HepG2 (cell line): ENCODE measurements around the gene CH25H. TPM values are rescaled to one million over a fixed set of nuclear protein-coding genes. Genes with fewer than 3 reads are reported as not detected.

Experiments used
- ASH2L ChIP-seq: fragments of 300-600, 200-600 bp; sonication (generic); IDR thresholded peaks from 2 replicates; pipeline ENCODE4 v1.7.0; 2017; ENCODE audit warnings: low read depth, mild to moderate bottlenecking, moderate library complexity, mixed read lengths, low read length; ENCODE audit not compliant: insufficient read length
- BCL3 ChIP-seq: sonication (generic); formaldehyde crosslinking; IDR thresholded peaks from 2 replicates; pipeline ENCODE4 v1.5.1; 2020; ENCODE audit warnings: mild to moderate bottlenecking, missing genetic modification reagents, moderate library complexity
- CCDC6 ChIP-seq: sonication (generic); formaldehyde crosslinking; IDR thresholded peaks from 2 replicates; pipeline ENCODE4 v1.8.1; 2022; ENCODE audit warnings: mild to moderate bottlenecking, missing genetic modification reagents, moderate library complexity
- CHCHD3 ChIP-seq: sonication (generic); formaldehyde crosslinking; IDR thresholded peaks from 2 replicates; pipeline ENCODE4 v1.8.0; 2022; ENCODE audit warnings: mild to moderate bottlenecking, missing genetic modification reagents, moderate library complexity
- DBP ChIP-seq: sonication (generic); formaldehyde crosslinking; IDR thresholded peaks from 2 replicates; pipeline ENCODE4 v1.4.0; 2020; ENCODE audit warnings: missing genetic modification reagents; ENCODE audit errors: not compliant biosample characterization
- EEA1 ChIP-seq: sonication (generic); formaldehyde crosslinking; IDR thresholded peaks from 2 replicates; pipeline ENCODE4 v1.5.1; 2020; ENCODE audit warnings: mild to moderate bottlenecking, missing genetic modification reagents, borderline replicate concordance
- FOXC1 ChIP-seq: sonication (generic); formaldehyde crosslinking; IDR thresholded peaks from 2 replicates; pipeline ENCODE4 v1.8.0; 2022; ENCODE audit warnings: mild to moderate bottlenecking, missing genetic modification reagents, borderline replicate concordance
- KDM3A ChIP-seq: IDR thresholded peaks from 2 replicates; pipeline ENCODE4 v1.6.1; 2018; ENCODE audit warnings: low read depth, missing compliant biosample characterization
- KLF11 ChIP-seq: IDR thresholded peaks from 2 replicates; pipeline ENCODE4 v1.6.1; 2016; ENCODE audit warnings: missing compliant biosample characterization
- KLF12 ChIP-seq: sonication (generic); formaldehyde crosslinking; IDR thresholded peaks from 2 replicates; pipeline ENCODE4 v1.4.0; 2020; ENCODE audit warnings: missing genetic modification reagents, borderline replicate concordance
- MAX ChIP-seq: IDR thresholded peaks from 2 replicates; pipeline ENCODE4 v1.6.1; 2012; ENCODE audit warnings: inconsistent platforms
- POLR2A ChIP-seq, 2 experiments: IDR thresholded peaks; 2 replicates each; pipeline ENCODE4 v1.6.1; 2011; ENCODE audit warnings: low read depth in 2 of 2, low read length in 2 of 2, mild to moderate bottlenecking in 1 of 2, moderate library complexity in 1 of 2; ENCODE audit not compliant: insufficient read depth in 1 of 2
- TCF7 ChIP-seq: sonication (generic); IDR thresholded peaks from 2 replicates; pipeline ENCODE4 v1.6.1; 2016; ENCODE audit warnings: antibody characterized with exemption, low read depth
- THAP7 ChIP-seq: sonication (generic); formaldehyde crosslinking; IDR thresholded peaks from 2 replicates; pipeline ENCODE4 v1.8.1; 2023; ENCODE audit warnings: mild to moderate bottlenecking, missing genetic modification reagents
- TMF1 ChIP-seq: sonication (generic); formaldehyde crosslinking; IDR thresholded peaks from 2 replicates; pipeline ENCODE4 v1.8.1; 2022; ENCODE audit warnings: low read depth, missing genetic modification reagents
- TOPORS ChIP-seq: sonication (generic); formaldehyde crosslinking; IDR thresholded peaks from 2 replicates; pipeline ENCODE4 v1.8.0; 2023; ENCODE audit warnings: mild to moderate bottlenecking, missing genetic modification reagents
- ZBTB14 ChIP-seq: sonication (generic); formaldehyde crosslinking; IDR thresholded peaks from 2 replicates; pipeline ENCODE4 v1.4.0; 2020; ENCODE audit warnings: missing genetic modification reagents
- ZNF556 ChIP-seq: sonication (generic); formaldehyde crosslinking; IDR thresholded peaks from 2 replicates; pipeline ENCODE4 v1.4.0; 2020; ENCODE audit warnings: mild to moderate bottlenecking, missing genetic modification reagents, borderline replicate concordance
- ZNF639 ChIP-seq: conservative IDR thresholded peaks from 2 replicates; pipeline ENCODE4 v1.6.1; 2018; ENCODE audit warnings: missing genetic modification reagents
- ZNF776 ChIP-seq: sonication (generic); formaldehyde crosslinking; IDR thresholded peaks from 2 replicates; pipeline ENCODE4 v1.4.0; 2020; ENCODE audit warnings: mild to moderate bottlenecking, missing genetic modification reagents
- ZNF777 ChIP-seq: sonication (generic); formaldehyde crosslinking; IDR thresholded peaks from 2 replicates; pipeline ENCODE4 v1.4.0; 2020; ENCODE audit warnings: missing genetic modification reagents
- ZNF788 ChIP-seq: sonication (generic); formaldehyde crosslinking; IDR thresholded peaks from 2 replicates; pipeline ENCODE4 v1.5.0; 2020; ENCODE audit warnings: mild to moderate bottlenecking, missing genetic modification reagents, borderline replicate concordance
- ZSCAN21 ChIP-seq: sonication (generic); formaldehyde crosslinking; IDR thresholded peaks from 2 replicates; pipeline ENCODE4 v1.8.0; 2022; ENCODE audit warnings: mild to moderate bottlenecking, missing genetic modification reagents, moderate library complexity, borderline replicate concordance
- ZSCAN31 ChIP-seq: sonication (generic); formaldehyde crosslinking; IDR thresholded peaks from 2 replicates; pipeline ENCODE4 v1.5.0; 2020; ENCODE audit warnings: low read depth, mild to moderate bottlenecking, missing genetic modification reagents
- polyA plus RNA-seq, 8 experiments: library from polyadenylated mRNA; depleted of rRNA in 3 of 8; stranded (reverse) in 7 of 8; unstranded in 1 of 8; fragments of >200 nt; fragmentation: Illumina TruSeq in 4 of 8; extraction: Trizol in 4 of 8; gene quantifications; 2 replicates each; pipeline versions ENCODE4 v1.2.1 to v1.2.3, GENCODE V29; 2011 to 2016; ENCODE audit warnings: low read depth in 4 of 8, missing spikeins in 1 of 8, mixed read lengths in 1 of 8; ENCODE audit not compliant: insufficient read depth in 1 of 8
- total RNA-seq, 5 experiments: library from RNA; depleted of rRNA; stranded (reverse); fragments of >200 nt; fragmentation: Illumina TruSeq; extraction: Trizol; gene quantifications; 2 replicates each; pipeline ENCODE4 v1.2.3, GENCODE V29; 2016; ENCODE audit warnings: low read depth in 1 of 5

CH25H gene
- total and polyA plus RNA-seq, 2 of the 13 experiments (the other 11 are each of a cell fraction or from before 2014, with no cell fraction given), result not detected

GRCh38 chr10:89250865-89251408 lies 43.8 kb upstream of the CH25H start (continued):
- TF ChIP-seq ZNF639, result 0 out of 2 replicates have a peak, but pooled peaks have one; percentile 12
- TF ChIP-seq ASH2L, result peak; percentile 20
- peak; percentile 19; the same call in 1 of the 2 replicates for TF ChIP-seq ZNF777 (CRISPR knock-in tag)
- 0 out of 2 replicates have a peak, but pooled peaks have one; percentile 13 for TF ChIP-seq ZNF788 (CRISPR knock-in tag)
- peak in 1 of 2 experiments; percentile 5; a peak in 1 of 4 replicates for TF ChIP-seq POLR2A (IDR thresholded peaks at IDR 0.05; ENCODE audit: insufficient read depth in 1 of 2, low read depth in 2 of 2, low read length in 2 of 2)
- peak; percentile 28; the same call in 1 of the 2 replicates for TF ChIP-seq MAX
- TF ChIP-seq ZSCAN21 (CRISPR knock-in tag), result no peak
- 0 out of 2 replicates have a peak, but pooled peaks have one; percentile 20 for TF ChIP-seq ZSCAN31 (CRISPR knock-in tag)
- TF ChIP-seq BCL3 (CRISPR knock-in tag), result peak; percentile 32; the same call in 1 of the 2 replicates
- TF ChIP-seq TOPORS (CRISPR knock-in tag), result 0 out of 2 replicates have a peak, but pooled peaks have one; percentile 19
- 0 out of 2 replicates have a peak, but pooled peaks have one; percentile 8 for TF ChIP-seq KDM3A (CRISPR knock-in tag)
- TF ChIP-seq EEA1, result no peak
- TF ChIP-seq TMF1 (CRISPR knock-in tag), result no peak
- TF ChIP-seq ZBTB14 (CRISPR knock-in tag), result no peak
- TF ChIP-seq ZNF776 (CRISPR knock-in tag), result 0 out of 2 replicates have a peak, but pooled peaks have one; percentile 1
- TF ChIP-seq KLF11 (CRISPR knock-in tag), result no peak
- TF ChIP-seq THAP7 (CRISPR knock-in tag), result no peak
- 0 out of 2 replicates have a peak, but pooled peaks have one; percentile 24 for TF ChIP-seq CCDC6 (CRISPR knock-in tag)
- no peak for TF ChIP-seq KLF12 (CRISPR knock-in tag)
- TF ChIP-seq TCF7, result no peak
- 0 out of 2 replicates have a peak, but pooled peaks have one; percentile 26 for TF ChIP-seq FOXC1
- TF ChIP-seq CHCHD3, result 0 out of 2 replicates have a peak, but pooled peaks have one; percentile 22
- no peak for TF ChIP-seq ZNF556 (CRISPR knock-in tag)
- peak; percentile 38 for TF ChIP-seq DBP
